ENCODE results near the gene LAMB1. TPM values are rescaled to one million over a fixed set of nuclear protein-coding genes. Genes with fewer than 3 reads are reported as not detected.
"Not testable (repeated sequence)": the region's sequence is repeated elsewhere in the genome, so short reads cannot be mapped to it uniquely, and the experiment has no call there.

Gene LAMB1
- total RNA-seq, 2 donors from 2014 or later = 109 to 176 TPM

- DNase-seq (ENCODE audit: low spot score) = no peak
- intact Hi-C loops (cut with DNase I) = no loop called here
Observed at GRCh38 chr7:107902381-107902780, 100.6 kb downstream of the LAMB1 start.

GRCh38 chr7:107900496-107901015 is 102.4 kb downstream of the LAMB1 start:
- intact Hi-C loops (cut with DNase I) = no loop called here
- DNase-seq (ENCODE audit: low spot score) = no peak

- no peak for DNase-seq (ENCODE audit: low spot score)
- intact Hi-C loops (cut with DNase I) = loop anchor here in 1 of 2 donors (5.0 kb wide), 1 partner anchor 1077 kb away; no protein-coding TSS in a partner anchor
Observed at GRCh38 chr7:107898997-107899594, 103.9 kb downstream of the LAMB1 start.

GRCh38 chr7:107892367-107892741 is 110.6 kb downstream of the LAMB1 start:
- DNase-seq (ENCODE audit: low spot score); intact Hi-C loops (cut with DNase I): not testable (repeated sequence)

- intact Hi-C loops (cut with DNase I) = no loop called here
- no peak for DNase-seq (ENCODE audit: low spot score)
Observed at GRCh38 chr7:107891636-107892366, 111.2 kb downstream of the LAMB1 start.

GRCh38 chr7:107890962-107891635 is 111.9 kb downstream of the LAMB1 start, which contains the start of gene DLD:
DLD (plus strand) TSS chr7:107891183; CDS start chr7:107891251, 68 bp downstream.
- DNase-seq (ENCODE audit: low spot score) = peak; percentile 99
- intact Hi-C loops (cut with DNase I) = no loop called here

GRCh38 chr7:107890493-107890961 is 112.4 kb downstream of the LAMB1 start:
- intact Hi-C loops (cut with DNase I) = no loop called here

GRCh38 chr7:107889992-107890391 is 113.0 kb downstream of the LAMB1 start:
- no peak for DNase-seq (ENCODE audit: low spot score)
- intact Hi-C loops (cut with DNase I) = loop anchor here (5.0 to 10.0 kb wide), 2 partner anchors 275 to 928 kb away; no protein-coding TSS in a partner anchor

More at GRCh38 chr7:107890493-107890961, 112.4 kb downstream of the LAMB1 start:
- no peak for DNase-seq (ENCODE audit: low spot score)

GRCh38 chr7:107887827-107888226 is 115.1 kb downstream of the LAMB1 start:
- intact Hi-C loops (cut with DNase I) = loop anchor here (5.0 to 10.0 kb wide), 2 partner anchors 273 to 926 kb away; no protein-coding TSS in a partner anchor
- not testable (repeated sequence) for DNase-seq (ENCODE audit: low spot score)

- intact Hi-C loops (cut with DNase I) = loop anchor here in 1 of 2 donors (10.0 kb wide), 1 partner anchor 269 kb away; no protein-coding TSS in a partner anchor
Observed at GRCh38 chr7:107884066-107884818, 118.7 kb downstream of the LAMB1 start.

GRCh38 chr7:107882766-107883165 is 120.2 kb downstream of the LAMB1 start:
- intact Hi-C loops (cut with DNase I) = loop anchor here in 1 of 2 donors (10.0 kb wide), 1 partner anchor 268 kb away; no protein-coding TSS in a partner anchor
- no peak for DNase-seq (ENCODE audit: low spot score)

More at GRCh38 chr7:107884066-107884818, 118.7 kb downstream of the LAMB1 start:
- no peak for DNase-seq (ENCODE audit: low spot score)

- intact Hi-C loops (cut with DNase I) = loop anchor here in 1 of 2 donors (10.0 kb wide), 3 partner anchors 135 to 265 kb away; partner anchors contain the start of gene CBLL1
- DNase-seq (ENCODE audit: low spot score) = no peak
Observed at GRCh38 chr7:107879400-107880035, 123.4 kb downstream of the LAMB1 start.

GRCh38 chr7:107878636-107879035 is 124.3 kb downstream of the LAMB1 start:
- intact Hi-C loops (cut with DNase I) = loop anchor here in 1 of 2 donors (10.0 kb wide), 2 partner anchors 134 to 266 kb away; partner anchors contain the start of gene CBLL1
- no peak for DNase-seq (ENCODE audit: low spot score)

- intact Hi-C loops (cut with DNase I) = loop anchor here in 1 of 2 donors (10.0 kb wide), 2 partner anchors 133 to 267 kb away; partner anchors contain the start of gene CBLL1
Observed at GRCh38 chr7:107877731-107878382, 125.1 kb downstream of the LAMB1 start.

GRCh38 chr7:107876916-107877315 is 126.0 kb downstream of the LAMB1 start:
- intact Hi-C loops (cut with DNase I) = loop anchor here in 1 of 2 donors (10.0 kb wide), 2 partner anchors 132 to 268 kb away; partner anchors contain the start of gene CBLL1
- DNase-seq (ENCODE audit: low spot score) = no peak

More at GRCh38 chr7:107877731-107878382, 125.1 kb downstream of the LAMB1 start:
- DNase-seq (ENCODE audit: low spot score) = no peak

GRCh38 chr7:107874605-107875446 is 128.1 kb downstream of the LAMB1 start:
- intact Hi-C loops (cut with DNase I) = loop anchor here in 1 of 2 donors (10.0 kb wide), 2 partner anchors 130 to 270 kb away; partner anchors contain the start of gene CBLL1
- no peak for DNase-seq (ENCODE audit: low spot score)

Data from posterior vena cava (tissue), 2 donors.